ENCODE results near the gene CSF2RB. TPM values are rescaled to one million over a fixed set of nuclear protein-coding genes. Genes with fewer than 3 reads are reported as not detected.

CSF2RB gene
- total and polyA plus RNA-seq, 9 donors, result 0.53 to 2.3 (median 1.8) TPM

DNA sequence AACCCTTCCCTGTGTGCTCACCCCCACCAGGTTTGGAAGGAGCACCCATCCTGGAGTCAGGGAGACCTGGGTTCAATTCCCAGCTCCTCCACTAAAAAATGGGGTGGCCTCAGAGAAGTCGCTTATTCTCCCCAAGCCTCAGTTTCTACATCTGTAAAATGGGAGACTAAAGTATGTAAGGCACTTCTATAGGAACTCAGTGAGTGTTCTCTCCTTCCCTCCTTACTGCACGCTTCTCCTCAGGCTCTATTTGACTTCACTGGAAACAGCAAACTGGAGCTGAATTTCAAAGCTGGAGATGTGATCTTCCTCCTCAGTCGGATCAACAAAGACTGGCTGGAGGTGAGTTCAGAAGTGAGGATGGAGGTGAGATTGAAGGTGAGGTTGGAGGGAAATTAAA, 41.3 kb upstream of the CSF2RB start:
- Histone ChIP-seq H3K27ac (no peak overlapping the region), H3K36me3 (no peaks in the 10 kb centered on the region), H3K4me3 (no peak overlapping the region), H3K9me3 (no peaks in the 10 kb centered on the region), H3K27me3 (no peaks in the 10 kb centered on the region), H3K4me1 (ENCODE audit: insufficient read depth) (no peaks in the 10 kb centered on the region)
- TF ChIP-seq, protein P1, sequence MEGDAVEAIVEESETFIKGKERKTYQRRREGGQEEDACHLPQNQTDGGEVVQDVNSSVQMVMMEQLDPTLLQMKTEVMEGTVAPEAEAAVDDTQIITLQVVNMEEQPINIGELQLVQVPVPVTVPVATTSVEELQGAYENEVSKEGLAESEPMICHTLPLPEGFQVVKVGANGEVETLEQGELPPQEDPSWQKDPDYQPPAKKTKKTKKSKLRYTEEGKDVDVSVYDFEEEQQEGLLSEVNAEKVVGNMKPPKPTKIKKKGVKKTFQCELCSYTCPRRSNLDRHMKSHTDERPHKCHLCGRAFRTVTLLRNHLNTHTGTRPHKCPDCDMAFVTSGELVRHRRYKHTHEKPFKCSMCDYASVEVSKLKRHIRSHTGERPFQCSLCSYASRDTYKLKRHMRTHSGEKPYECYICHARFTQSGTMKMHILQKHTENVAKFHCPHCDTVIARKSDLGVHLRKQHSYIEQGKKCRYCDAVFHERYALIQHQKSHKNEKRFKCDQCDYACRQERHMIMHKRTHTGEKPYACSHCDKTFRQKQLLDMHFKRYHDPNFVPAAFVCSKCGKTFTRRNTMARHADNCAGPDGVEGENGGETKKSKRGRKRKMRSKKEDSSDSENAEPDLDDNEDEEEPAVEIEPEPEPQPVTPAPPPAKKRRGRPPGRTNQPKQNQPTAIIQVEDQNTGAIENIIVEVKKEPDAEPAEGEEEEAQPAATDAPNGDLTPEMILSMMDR (IDR thresholded peaks at IDR 0.05), result no peak
- TF ChIP-seq EP300 (IDR thresholded peaks at IDR 0.05), result no peak
- TF ChIP-seq POLR2A (IDR thresholded peaks at IDR 0.05), result no peak
- no peak for DNase-seq
- intact Hi-C loops (cut with DNase I), result no loop called here
- 79 to 89% (median 79%) methylated on average over 3 of the region's 3 CpGs for WGBS, 3 donors

DNA sequence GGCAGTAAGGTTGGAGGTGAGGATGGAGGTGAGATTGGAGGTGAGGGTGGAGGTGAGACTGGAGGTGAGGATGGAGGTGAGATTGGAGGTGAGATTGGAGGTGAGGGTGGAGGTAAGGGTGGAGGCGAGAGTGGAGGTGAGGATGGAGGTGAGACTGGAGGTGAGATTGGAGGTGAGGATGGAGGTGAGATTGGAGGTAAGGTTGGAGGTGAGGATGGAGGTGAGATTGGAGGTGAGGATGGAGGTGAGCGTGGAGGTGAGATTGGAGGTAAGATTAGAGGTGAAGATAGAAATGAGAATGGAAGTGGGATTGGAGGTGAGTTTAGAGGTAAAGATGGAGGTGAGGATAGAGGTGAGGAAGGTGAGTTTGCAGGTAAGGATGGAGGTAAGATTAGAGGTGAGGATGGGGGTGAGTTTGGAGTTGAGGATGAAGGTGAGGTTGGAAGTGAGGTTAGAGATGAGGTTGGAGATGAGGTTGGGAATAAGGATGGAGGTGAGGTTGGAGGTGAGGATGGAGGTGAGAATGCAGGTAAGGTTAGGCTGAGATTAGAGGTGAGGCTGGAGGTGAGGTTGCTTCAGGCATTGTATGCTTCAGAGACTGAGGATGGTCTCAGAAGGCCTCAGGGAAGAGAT, 40.4 kb upstream of the CSF2RB start:
- 78 to 85% (median 83%) methylated on average over 2 of the region's 2 CpGs for WGBS, 3 donors
- H3K9me3 ChIP-seq, result no peaks in the 10 kb centered on the region
- no peaks in the 10 kb centered on the region for H3K4me1 ChIP-seq (ENCODE audit: insufficient read depth)
- no peak for DNase-seq
- intact Hi-C loops (cut with DNase I), result no loop called here
- TF ChIP-seq EP300 (IDR thresholded peaks at IDR 0.05) (no peak), POLR2A (IDR thresholded peaks at IDR 0.05) (no peak)
- TF ChIP-seq, protein P1 (IDR thresholded peaks at IDR 0.05), result no peak
- H3K27ac ChIP-seq, result no peak overlapping the region
- H3K4me3 ChIP-seq, result no peak overlapping the region
- no peaks in the 10 kb centered on the region for H3K36me3 ChIP-seq
- no peaks in the 10 kb centered on the region for H3K27me3 ChIP-seq

DNA sequence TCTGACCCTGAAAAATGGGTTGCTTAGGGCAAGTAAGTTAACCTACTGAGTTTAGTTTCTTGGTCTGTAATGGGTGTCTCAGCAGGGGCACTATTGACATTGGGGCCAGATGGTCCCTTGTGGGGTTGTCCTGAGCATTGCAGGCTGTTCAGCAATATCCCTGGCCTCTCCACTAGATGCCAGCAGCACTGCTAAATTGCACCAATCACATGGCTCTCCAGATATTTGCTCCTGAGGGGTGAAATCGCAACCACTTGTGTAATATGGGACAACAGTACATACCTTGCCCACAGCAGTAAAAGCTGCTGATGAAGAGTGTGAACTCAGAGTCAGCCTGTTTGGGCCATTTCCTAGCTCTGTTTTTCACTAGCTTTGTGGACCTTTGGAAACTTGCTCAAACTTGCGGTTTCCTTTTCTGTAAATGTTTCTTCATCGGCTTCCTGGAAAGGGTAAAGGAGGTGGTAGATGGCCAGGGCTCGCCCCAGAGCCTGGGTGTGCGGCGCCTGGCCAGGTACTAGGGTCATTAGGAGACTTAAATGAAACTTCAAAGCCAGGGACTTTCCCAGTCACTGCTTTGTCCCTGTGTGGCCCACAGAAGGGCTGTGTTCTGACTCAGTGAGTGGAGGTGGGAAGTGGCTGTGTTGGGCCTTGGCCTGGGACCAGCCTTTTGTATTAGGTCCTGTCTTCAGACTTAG, 39.7 kb upstream of the CSF2RB start:
- intact Hi-C loops (cut with DNase I), result no loop called here
- no peaks in the 10 kb centered on the region for H3K27me3 ChIP-seq
- no peak overlapping the region for H3K27ac ChIP-seq
- WGBS, 3 donors, result 38 to 41% (median 40%) methylated on average over 6 of the region's 6 CpGs
- H3K9me3 ChIP-seq, result no peaks in the 10 kb centered on the region
- DNase-seq, result no peak
- no peak overlapping the region for H3K4me3 ChIP-seq
- H3K4me1 ChIP-seq (ENCODE audit: insufficient read depth), result no peaks in the 10 kb centered on the region
- no peaks in the 10 kb centered on the region for H3K36me3 ChIP-seq
- TF ChIP-seq POLR2A (IDR thresholded peaks at IDR 0.05) (no peak), EP300 (IDR thresholded peaks at IDR 0.05) (no peak)
- TF ChIP-seq, protein P1 (IDR thresholded peaks at IDR 0.05), result no peak

DNA sequence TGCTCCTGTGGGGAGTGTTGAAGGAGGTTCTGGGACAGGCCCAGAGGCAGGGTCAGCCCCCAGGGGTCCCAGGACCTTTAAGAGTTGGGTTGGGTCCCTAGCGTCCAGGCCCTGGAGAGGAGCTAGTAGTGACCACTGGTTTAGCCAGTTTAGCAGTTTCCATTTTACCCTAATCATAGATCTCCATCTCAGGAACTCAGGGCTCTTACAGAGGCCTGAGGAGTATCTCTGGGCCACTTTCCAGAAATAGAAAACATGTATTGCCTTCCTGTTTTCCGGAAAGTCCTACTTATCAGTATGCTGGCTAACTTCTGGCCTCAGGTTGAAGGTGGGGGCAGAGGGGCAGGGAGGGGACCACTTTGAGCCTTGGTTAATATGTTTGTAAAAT, 39.1 kb upstream of the CSF2RB start:
- Histone ChIP-seq H3K4me1 (ENCODE audit: insufficient read depth) (no peaks in the 10 kb centered on the region), H3K27me3 (no peaks in the 10 kb centered on the region), H3K4me3 (no peak overlapping the region), H3K9me3 (no peaks in the 10 kb centered on the region), H3K36me3 (no peaks in the 10 kb centered on the region), H3K27ac (no peak overlapping the region)
- TF ChIP-seq, protein P1 (IDR thresholded peaks at IDR 0.05), result no peak
- TF ChIP-seq EP300 (IDR thresholded peaks at IDR 0.05), result no peak
- TF ChIP-seq POLR2A (IDR thresholded peaks at IDR 0.05), result no peak
- WGBS, 3 donors, result 74 to 84% (median 79%) methylated on average over 2 of the region's 2 CpGs
- intact Hi-C loops (cut with DNase I), result no loop called here
- DNase-seq, result no peak
